Superior temporal gyrus (tissue), 1 donor: ENCODE results near the gene ERP44.

Experiments used
- DNase-seq: peaks from one replicate; pipeline ENCODE4 v3.0.0-alpha.2; 2016; ENCODE audit errors: extremely low spot score

ERP44 gene

DNA sequence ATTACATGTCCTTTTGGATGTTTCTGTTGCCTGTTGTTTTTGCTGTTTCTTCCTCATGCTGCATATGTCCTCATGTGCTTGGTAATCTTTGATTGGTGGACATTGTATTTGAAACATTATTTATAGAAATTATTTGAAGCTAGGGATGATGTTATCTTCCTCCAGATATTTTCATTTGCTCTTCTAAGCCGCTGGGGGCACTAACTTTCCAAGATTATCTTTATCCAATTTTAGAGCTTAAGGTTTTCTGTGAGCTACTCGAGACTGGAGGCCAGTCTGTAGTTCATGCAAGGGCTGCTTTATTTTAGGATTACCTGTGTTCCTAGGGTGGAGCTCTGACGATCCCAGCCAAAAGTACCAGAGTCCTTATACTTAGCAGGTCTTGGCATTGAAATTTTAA, 151.4 kb downstream of the ERP44 start:
- no peak for DNase-seq

- no peak for DNase-seq
Measured at GRCh38 chr9:99936947-99937587, 161.7 kb downstream of the ERP44 start.

DNA sequence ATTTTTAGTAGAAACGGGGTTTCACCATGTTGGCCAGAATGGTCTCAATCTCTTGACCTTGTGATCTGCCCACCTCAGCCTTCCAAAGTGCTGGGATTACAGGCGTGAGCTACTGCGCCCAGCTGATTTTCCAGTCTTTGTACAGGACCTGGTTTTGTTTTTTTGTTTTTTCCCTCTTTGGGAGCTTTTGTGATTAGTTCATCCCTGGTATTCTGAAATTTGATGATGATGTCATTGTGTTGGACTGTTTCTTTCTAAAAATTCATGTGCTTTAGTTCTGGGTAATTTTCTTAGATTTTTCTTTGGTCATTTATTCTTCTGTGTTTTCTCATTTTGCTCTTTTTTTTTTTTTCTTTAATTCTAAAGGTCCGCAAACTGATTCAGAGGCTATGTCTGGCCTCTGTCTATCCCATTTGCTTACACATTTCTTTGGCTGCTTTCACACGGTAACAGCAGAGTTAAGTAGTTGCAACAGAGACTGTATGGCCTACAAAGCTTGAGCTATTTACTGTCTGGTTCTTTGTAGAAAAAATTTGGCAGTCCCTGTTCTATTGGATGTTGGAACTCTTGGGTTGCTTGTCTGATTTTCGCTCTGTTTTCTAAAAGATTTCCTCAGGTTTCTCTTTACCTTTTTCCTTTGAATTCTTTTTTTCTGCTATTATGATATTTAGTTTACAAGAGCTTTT, 167.5 kb downstream of the ERP44 start:
- DNase-seq = no peak

GRCh38 chr9:99929652-99930051, 169.1 kb downstream of the ERP44 start:
- DNase-seq = no peak
